IPS-18a (cell line): Measurements from ENCODE around the gene CNKSR3.

ENCODE experiments used
- H3K27ac ChIP-seq: one replicate; pipeline ENCODE4 v1.5.1; 2013; ENCODE audit warnings: low read length
- H3K27me3 ChIP-seq: one replicate; pipeline ENCODE4 v1.6.1; 2013; ENCODE audit warnings: mild to moderate bottlenecking, low read length; ENCODE audit not compliant: control insufficient read depth, insufficient read depth
- H3K36me3 ChIP-seq: one replicate; pipeline ENCODE4 v1.6.1; 2013; ENCODE audit warnings: low read depth, low read length; ENCODE audit not compliant: control insufficient read depth
- H3K4me1 ChIP-seq: one replicate; pipeline ENCODE4 v1.6.1; 2013; ENCODE audit warnings: low read depth, low read length; ENCODE audit not compliant: control insufficient read depth
- H3K4me3 ChIP-seq: one replicate; pipeline ENCODE4 v1.5.1; 2013; ENCODE audit warnings: low read length
- H3K9ac ChIP-seq: one replicate; pipeline ENCODE4 v1.6.1; 2013; ENCODE audit warnings: mild to moderate bottlenecking, low read length, moderate library complexity
- H3K9me3 ChIP-seq: one replicate; pipeline ENCODE4 v1.6.1; 2013; ENCODE audit warnings: low read depth, low read length; ENCODE audit not compliant: control insufficient read depth

CNKSR3 gene

GRCh38 chr6:154539593-154540269, 29.2 kb upstream of the CNKSR3 start:
- no peak overlapping the region for H3K4me3 ChIP-seq
- peaks cover 50% of the 10 kb centered on the region for H3K4me1 ChIP-seq

DNA sequence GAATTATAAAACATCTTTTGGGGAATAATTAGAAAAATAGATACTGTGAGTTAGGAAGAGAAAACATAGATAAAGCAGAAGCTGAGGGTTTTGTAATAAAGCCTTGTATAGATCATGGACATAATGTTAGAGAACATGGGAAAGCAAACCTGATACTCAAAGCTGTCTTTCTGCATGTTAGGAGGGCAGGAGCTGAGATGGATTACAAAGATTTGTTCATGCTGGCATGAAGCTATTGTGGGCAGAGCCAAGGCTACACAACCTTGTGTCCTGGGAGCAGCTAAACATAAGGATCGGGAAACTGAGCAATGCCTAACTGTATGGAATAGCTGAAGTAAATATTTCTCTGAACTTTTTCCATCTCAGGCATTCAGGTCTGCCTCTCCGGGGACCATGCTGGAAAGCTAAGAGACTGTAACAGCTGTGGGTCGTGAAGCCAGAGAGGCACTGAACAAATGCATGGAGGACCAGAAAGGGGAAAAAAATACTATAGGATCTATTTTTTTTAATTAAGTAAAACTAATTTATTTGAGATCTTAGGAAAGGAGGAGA, 28.2 kb upstream of the CNKSR3 start:
- Histone ChIP-seq H3K36me3 (no peaks in the 10 kb centered on the region), H3K4me3 (no peak overlapping the region), H3K27ac (no peak overlapping the region), H3K9ac (no peak overlapping the region), H3K27me3 (peaks cover 6% of the 10 kb centered on the region), H3K9me3 (no peaks in the 10 kb centered on the region), H3K4me1 (peaks cover 50% of the 10 kb centered on the region)

More at GRCh38 chr6:154539593-154540269, 29.2 kb upstream of the CNKSR3 start:
- Histone ChIP-seq H3K27ac (no peak overlapping the region), H3K36me3 (no peaks in the 10 kb centered on the region), H3K9ac (no peak overlapping the region), H3K9me3 (no peaks in the 10 kb centered on the region), H3K27me3 (peaks cover 8% of the 10 kb centered on the region)

- no peak overlapping the region for H3K4me3 ChIP-seq
- no peaks in the 10 kb centered on the region for H3K36me3 ChIP-seq
- no peak overlapping the region for H3K27ac ChIP-seq
- peaks cover 40% of the 10 kb centered on the region for H3K4me1 ChIP-seq
- no peak overlapping the region for H3K9ac ChIP-seq
- H3K9me3 ChIP-seq, result no peaks in the 10 kb centered on the region
- H3K27me3 ChIP-seq, result no peaks in the 10 kb centered on the region
Observed at GRCh38 chr6:154537511-154538325, 27.2 kb upstream of the CNKSR3 start.

- H3K4me1 ChIP-seq, result peaks cover 33% of the 10 kb centered on the region
- no peak overlapping the region for H3K9ac ChIP-seq
- H3K4me3 ChIP-seq, result no peak overlapping the region
- H3K9me3 ChIP-seq, result no peaks in the 10 kb centered on the region
- H3K36me3 ChIP-seq, result no peaks in the 10 kb centered on the region
- H3K27me3 ChIP-seq, result no peaks in the 10 kb centered on the region
- no peak overlapping the region for H3K27ac ChIP-seq
Observed at GRCh38 chr6:154536999-154537398, 26.5 kb upstream of the CNKSR3 start.

DNA sequence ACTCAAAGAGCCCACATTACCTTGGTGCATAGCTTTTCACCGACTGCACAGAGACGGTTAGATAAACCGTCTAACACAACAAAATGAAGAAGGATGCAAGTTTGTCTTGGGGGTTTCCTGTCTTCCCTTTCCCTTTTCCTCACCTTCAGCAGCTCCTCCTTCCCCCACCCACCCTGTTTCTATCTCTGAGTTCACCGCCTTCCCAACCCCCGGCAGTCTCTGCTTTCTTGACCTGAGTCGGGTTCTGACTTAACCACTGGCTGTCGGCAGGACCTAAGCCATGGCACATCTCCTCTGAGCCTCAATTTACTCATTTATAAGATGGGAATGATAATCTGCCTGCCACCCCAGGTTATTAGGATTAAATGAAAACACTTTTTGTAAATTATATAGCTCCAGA, 25.8 kb upstream of the CNKSR3 start:
- no peaks in the 10 kb centered on the region for H3K36me3 ChIP-seq
- H3K4me1 ChIP-seq, result peaks cover 31% of the 10 kb centered on the region
- no peak overlapping the region for H3K4me3 ChIP-seq
- no peaks in the 10 kb centered on the region for H3K9me3 ChIP-seq
- H3K9ac ChIP-seq, result no peak overlapping the region
- no peaks in the 10 kb centered on the region for H3K27me3 ChIP-seq
- no peak overlapping the region for H3K27ac ChIP-seq

DNA sequence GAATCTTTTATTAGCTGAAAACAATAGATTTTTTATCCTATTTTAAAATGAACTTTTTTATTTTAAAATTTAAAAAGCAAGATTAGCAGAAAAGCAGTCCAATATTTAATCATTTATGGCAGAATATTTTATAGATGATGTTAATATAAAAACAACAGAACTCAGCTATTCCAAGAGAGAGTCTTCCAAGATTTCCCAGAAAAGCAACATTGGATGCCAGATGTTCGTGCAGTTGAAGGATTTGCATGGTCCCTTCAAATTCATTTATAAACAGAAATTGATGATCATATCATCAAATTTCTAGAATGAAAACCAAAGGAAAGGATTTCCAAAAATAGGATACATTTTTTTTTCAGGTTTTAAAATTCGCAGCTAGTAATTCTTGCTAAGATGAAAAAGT, 25.4 kb upstream of the CNKSR3 start:
- Histone ChIP-seq H3K27me3 (no peaks in the 10 kb centered on the region), H3K27ac (no peak overlapping the region), H3K4me3 (no peak overlapping the region), H3K9ac (no peak overlapping the region), H3K36me3 (no peaks in the 10 kb centered on the region), H3K4me1 (peaks cover 31% of the 10 kb centered on the region), H3K9me3 (no peaks in the 10 kb centered on the region)

GRCh38 chr6:154535147-154535546, 24.7 kb upstream of the CNKSR3 start:
- H3K9ac ChIP-seq, result no peak overlapping the region
- no peaks in the 10 kb centered on the region for H3K27me3 ChIP-seq
- no peak overlapping the region for H3K4me3 ChIP-seq
- no peak overlapping the region for H3K27ac ChIP-seq
- H3K4me1 ChIP-seq, result peaks cover 31% of the 10 kb centered on the region
- no peaks in the 10 kb centered on the region for H3K36me3 ChIP-seq
- no peaks in the 10 kb centered on the region for H3K9me3 ChIP-seq

GRCh38 chr6:154534531-154534930, 24.0 kb upstream of the CNKSR3 start:
- H3K27ac ChIP-seq, result no peak overlapping the region
- H3K4me3 ChIP-seq, result no peak overlapping the region
- H3K9ac ChIP-seq, result no peak overlapping the region
- no peaks in the 10 kb centered on the region for H3K27me3 ChIP-seq
- H3K36me3 ChIP-seq, result no peaks in the 10 kb centered on the region
- H3K4me1 ChIP-seq, result peaks cover 31% of the 10 kb centered on the region
- H3K9me3 ChIP-seq, result no peaks in the 10 kb centered on the region

DNA sequence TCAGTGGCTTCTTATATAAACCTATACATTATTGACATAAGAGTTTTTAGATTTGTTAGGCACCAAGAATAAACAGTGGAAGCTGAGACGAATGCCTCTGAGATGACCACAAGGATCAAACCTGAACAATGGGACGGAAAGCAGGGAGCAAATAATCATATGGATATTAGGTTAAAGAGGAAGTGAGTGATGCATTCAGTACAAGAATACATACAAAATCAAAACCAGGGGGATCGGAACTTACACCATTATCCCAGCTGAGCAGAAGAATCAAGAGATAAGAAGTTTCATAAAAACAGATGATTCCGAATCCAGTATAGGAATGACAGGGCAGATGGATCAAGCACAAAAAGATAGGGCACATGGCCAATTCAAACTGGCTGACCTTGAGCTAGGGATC, 21.9 kb upstream of the CNKSR3 start:
- Histone ChIP-seq H3K36me3 (no peaks in the 10 kb centered on the region), H3K27me3 (no peaks in the 10 kb centered on the region), H3K9ac (no peak overlapping the region), H3K4me1 (peaks cover 16% of the 10 kb centered on the region), H3K4me3 (no peak overlapping the region), H3K9me3 (no peaks in the 10 kb centered on the region), H3K27ac (no peak overlapping the region)

DNA sequence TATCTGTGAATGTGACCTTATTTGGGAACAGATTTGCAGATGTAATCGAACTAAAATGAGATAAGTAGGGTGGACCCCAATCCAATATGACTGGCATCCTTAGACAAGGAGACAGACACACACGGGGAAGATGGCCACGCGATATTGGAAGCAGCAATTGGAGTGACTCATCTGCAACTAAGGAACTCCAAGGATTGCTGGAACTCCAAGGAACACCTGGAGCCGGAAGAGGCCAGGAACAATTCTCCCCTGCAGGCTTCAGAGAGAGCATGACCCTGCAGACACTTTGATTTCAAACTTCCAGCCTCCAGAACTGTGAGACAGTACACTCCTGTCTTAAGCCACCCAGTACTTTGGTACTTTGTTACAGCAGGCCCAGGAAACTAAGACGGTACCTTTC, 19.5 kb upstream of the CNKSR3 start:
- H3K27me3 ChIP-seq, result no peaks in the 10 kb centered on the region
- no peak overlapping the region for H3K27ac ChIP-seq
- H3K36me3 ChIP-seq, result no peaks in the 10 kb centered on the region
- no peak overlapping the region for H3K4me3 ChIP-seq
- no peak overlapping the region for H3K9ac ChIP-seq
- no peaks in the 10 kb centered on the region for H3K4me1 ChIP-seq
- H3K9me3 ChIP-seq, result no peaks in the 10 kb centered on the region

DNA sequence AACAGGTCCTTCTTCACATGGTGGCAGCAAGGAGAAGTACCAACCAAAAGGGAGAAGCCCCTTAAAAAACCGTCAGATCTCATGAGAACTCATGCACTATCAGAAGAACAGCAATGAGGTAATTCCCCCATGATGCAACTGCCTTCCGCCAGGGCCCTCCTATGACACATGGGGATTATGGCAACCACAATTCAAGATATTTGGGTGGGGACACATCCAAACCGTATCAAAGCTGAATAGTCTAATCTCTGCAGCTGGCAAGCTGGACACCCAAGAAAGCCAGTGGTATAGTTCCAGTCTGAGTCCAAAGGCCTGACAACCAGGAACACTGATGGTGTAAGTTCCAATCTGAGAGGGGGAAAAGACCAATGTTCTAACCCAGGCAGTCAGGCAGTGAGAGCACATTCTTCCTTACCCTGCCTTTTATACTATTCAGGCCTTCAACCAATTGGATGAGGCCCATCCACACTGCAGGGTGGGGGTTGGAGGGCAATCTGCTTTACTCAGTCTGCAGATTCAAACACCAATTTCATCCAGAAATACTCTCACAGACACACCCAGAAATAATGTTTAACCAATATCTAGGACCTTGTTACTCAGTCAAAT, 17.9 kb upstream of the CNKSR3 start:
- no peak overlapping the region for H3K27ac ChIP-seq
- no peaks in the 10 kb centered on the region for H3K4me1 ChIP-seq
- H3K36me3 ChIP-seq, result no peaks in the 10 kb centered on the region
- H3K4me3 ChIP-seq, result no peak overlapping the region
- H3K27me3 ChIP-seq, result no peaks in the 10 kb centered on the region
- no peaks in the 10 kb centered on the region for H3K9me3 ChIP-seq
- H3K9ac ChIP-seq, result no peak overlapping the region
